ENCODE measurements around the gene ZNF85.
A peak's percentile ranks its signal among the peaks of the same experiment; 100 is the strongest.
"Not testable (repeated sequence)": the region's sequence is repeated elsewhere in the genome, so short reads cannot be mapped to it uniquely, and the experiment has no call there.

ZNF85 gene

DNA sequence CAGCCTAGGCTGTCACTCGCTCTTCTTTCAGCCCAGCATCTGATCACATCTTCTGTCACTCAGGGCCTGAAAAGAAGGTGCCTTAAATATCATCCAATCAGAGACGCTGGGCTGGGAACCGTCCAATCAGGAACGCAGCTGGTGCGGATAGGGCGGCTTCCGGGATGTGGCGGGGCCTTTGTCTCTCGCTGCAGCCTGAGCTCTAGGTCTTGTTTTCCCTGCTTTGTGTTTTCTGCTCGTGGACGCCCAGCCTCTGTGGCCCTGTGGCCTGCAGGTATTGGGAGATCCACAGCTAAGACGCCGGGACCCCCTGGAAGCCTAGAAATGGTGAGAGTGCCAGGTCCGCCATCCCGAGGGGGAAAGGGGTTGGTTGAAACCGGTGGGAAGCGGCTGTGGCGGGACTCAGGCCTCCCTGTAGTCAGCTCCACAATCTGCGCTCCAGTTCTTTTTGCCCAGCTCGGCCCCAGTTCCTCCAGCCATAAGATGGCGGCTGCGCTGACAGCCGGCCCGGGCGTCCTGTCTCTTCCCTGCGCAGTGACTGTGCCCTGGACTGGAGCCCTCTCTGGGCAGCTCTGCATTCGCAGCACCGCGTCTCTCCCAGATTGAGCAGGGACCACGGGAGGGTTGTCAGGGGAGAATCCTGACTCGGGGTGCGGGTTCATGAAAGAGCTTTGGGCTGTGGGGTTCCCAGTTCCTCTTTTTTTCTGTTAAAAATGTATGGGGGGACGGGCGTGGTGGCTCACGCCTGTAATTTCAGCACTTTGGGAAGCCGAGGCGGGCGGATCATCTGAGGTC is at the start of gene ZNF85:
TSS of gene ZNF85 (plus strand) at position 175 of the 795 bp plus-strand sequence. CDS start at position 325, 150 bp downstream.
- peak; percentile 22 for DNase-seq (ENCODE audit: low spot score)

DNA sequence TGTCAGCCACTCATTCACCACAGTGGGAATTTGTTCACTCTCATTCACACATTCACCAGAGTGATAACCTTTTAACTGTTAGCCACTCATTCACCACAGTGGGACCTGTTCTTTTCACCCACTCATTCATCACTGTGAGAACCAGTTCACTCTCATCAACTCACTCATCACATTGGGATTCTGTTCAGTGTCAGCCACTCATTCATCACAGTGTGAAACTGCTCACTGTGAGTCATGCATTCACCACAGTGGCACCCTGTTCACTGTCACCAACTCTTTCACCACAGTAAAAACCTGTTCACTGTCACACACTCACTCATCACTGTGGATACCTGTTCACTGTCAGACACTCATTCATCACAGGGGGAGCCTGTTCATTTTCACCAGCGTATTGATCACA is 43.5 kb upstream of the ZNF85 start:
- no peak for DNase-seq (ENCODE audit: low spot score)

DNA sequence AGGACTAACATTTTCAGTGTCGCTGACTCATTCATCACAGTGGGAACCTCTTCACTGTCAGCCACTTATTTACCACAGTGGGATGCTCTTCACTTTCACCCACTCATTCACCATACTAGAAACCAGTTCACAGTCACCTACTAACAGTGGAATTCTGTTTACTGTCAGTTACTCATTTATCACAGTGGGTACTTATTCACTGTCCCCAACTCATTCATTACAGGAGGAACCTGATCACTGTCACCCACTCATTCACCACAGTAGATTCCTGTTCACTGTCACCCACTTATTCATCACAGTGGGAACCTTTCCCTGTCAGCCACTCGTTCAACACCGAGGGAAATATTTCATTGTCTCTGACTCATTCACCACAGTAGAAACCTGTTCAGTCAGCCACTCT is 10.1 kb upstream of the ZNF85 start:
- DNase-seq (ENCODE audit: low spot score), result no peak

DNA sequence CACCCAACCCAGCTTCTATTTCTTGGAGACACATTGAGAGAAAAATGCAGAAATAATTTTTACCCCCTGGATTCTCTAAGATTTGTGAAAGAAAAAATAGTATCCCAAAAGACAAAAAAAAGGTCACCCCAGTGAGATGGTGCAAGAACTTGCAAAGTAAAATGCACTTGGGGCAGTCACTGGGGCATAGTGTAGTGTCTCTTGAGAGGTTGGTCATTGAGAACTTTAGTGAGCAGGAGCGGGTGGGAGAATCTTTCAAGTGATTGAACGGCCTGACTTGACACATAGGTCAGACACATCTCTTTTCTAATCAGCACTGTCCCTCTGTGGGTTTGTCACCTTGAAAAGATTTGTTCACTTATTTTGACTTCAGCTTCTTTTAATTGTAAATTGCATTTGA is 2.4 kb downstream of the ZNF85 start:
- no peak for DNase-seq (ENCODE audit: low spot score)

DNA sequence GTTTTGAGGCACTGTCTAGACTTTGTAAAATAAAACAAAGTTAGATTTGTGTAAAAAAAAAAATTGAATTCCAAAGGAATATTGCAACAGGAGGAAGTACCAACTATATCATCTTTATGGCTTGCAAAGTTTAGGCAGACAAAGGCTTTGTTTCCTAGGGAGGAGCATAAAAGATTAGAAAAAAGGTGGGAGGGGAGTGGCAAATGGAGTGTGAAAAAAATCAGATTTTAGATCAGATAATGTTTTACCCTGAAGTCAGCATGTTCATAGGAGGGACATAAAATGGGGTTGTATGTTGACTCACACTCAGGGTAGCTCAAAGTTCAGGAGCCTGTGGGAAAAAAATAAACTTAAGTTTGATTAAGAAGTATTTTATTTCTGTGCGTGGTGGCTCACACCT is 3.7 kb downstream of the ZNF85 start:
- no peak for DNase-seq (ENCODE audit: low spot score)

DNA sequence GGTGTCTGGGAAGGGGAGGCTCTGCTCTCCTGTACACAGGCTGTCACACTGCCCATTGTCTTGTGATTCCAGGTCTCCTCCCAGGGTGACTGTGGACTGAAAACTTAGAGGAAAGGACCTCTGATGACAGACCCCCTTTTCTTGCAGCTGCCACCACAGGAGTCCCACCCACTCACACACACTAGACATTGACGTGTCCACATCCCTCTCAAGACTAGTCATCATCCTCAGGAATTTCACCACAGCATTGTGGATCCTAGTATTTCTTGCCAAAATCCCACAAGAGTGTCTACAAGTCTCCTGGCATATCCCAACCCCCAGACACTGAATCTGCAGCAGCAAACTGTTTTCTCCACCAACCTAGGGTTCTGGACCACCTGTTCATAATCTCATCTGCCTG is 5.3 kb downstream of the ZNF85 start:
- no peak for DNase-seq (ENCODE audit: low spot score)

DNA sequence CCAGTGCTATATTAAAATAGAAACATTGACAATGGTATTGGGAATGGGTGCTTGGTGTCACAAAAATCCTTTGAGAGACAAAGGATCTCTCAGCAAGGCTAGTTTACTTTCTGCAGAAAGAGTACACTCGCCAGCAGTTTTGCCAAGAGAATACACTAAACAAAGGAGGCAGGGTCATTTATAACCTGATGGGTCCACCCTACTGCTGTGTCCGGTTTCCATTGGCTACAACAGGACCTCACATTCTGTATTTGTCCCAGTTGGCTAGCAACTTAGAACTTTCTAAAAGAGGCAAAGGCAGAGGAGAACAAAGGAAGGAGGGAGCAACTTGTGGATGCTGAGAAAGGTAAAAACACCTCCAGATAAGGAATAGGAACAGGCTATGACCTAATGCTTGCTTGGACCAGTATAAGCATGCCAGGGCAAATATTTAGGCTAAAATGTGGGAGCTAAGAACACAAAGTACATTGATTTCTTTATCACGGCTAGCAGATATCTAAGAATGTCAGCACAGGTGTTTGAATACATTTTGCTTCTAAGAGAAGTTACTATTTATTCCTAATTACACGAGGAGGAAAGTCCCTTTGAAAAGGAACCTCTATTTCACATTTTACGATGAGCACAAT is 13.4 kb downstream of the ZNF85 start:
- DNase-seq (ENCODE audit: low spot score), result not testable (repeated sequence)

DNA sequence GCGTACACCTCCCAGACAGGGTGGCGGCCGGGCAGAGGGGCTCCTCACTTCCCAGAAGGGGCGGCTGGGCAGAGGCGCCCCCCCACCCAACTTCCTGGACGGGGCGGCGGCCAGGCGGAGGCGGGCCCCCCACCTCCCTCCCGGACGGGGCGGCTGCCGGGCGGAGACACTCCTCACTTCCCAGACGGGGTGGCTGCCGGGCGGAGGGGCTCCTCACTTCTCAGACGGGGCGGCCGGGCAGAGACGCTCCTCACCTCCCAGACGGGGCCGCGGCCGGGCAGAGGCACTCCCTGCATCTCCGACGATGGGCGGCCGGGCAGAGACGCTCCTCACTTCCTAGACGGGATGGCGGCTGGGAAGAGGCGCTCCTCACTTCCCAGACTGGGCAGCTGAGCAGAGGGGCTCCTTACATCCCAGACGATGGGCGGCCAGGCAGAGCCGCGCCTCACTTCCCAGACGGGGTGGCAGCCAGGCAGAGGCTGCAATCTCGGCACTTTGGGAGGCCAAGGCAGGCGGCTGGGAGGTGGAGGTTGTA is 29.6 kb downstream of the ZNF85 start:
- not testable (repeated sequence) for DNase-seq (ENCODE audit: low spot score)

DNA sequence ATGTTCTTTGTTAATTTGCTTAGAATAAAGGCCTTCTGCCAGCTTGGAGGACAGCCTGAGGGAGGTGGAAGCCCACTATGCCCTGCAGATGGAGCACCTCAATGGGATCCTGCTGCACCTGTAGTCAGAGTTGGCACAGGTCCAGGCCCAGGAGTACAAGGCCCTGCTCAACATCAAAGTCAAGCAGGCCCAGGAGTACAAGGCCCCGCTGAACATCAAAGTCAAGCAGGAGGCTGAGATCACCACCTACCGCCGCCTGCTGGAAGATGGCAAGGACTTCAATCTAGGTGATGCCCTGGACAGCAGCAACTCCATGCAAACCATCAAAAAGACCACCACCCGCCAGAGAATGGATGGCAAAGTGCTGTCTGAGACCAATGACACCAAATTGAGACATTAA is 41.7 kb downstream of the ZNF85 start:
- DNase-seq (ENCODE audit: low spot score), result no peak

DNA sequence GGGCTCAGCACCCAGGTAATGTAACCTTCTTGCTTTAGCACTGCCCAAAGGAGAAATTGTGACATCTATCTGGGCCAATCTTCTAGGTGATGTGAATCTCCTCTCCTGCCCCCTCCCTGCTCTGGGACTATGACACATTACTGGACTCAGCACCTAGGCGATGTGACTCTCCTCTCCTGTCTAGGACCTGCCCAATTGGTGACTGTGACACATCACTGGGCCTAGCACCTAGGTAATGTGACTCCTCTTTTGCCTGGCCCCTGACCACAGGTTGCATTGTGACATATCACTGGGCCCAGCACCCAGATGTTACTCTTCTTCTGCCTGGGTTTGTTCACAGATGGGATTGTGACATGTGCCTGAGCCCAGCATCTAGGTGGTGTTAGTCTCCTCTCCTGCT is 45.0 kb downstream of the ZNF85 start:
- DNase-seq (ENCODE audit: low spot score), result no peak

DNA sequence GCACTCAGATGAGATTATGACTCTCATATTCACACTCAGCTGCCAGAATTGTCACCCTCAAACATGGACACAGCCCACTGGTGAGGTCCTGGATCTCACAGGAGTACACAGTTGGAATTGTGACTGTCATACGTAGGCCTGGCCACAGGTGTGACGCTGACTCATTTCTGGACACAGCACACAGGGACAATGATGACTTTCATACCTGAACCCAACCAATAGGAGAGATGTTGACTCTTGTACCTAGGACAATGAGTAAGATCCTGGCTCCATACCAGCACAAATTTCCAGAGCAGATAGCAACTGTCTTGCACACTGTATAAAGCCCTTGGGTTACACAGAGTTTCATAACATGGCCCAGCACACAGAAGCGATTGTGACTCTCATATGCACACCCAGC is 46.4 kb downstream of the ZNF85 start:
- no peak for DNase-seq (ENCODE audit: low spot score)

DNA sequence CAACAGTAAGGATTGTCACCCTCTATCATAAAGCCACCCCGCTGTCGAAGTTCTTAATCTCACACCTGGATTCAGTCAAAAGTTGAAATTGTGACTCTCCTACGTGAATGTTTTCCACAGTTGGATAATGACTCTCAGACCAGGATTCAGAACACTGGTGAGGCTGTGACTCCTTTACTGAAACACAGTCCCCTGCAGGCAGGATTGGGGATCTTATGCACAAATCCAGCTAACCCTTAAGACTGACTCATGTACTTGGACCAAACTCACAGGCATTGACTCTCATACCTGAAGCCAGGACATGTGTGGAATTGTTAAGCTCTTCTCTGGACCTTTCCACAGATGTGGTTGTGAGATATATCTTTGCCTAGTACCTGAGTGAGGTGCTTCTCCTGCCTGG is 46.8 kb downstream of the ZNF85 start:
- DNase-seq (ENCODE audit: low spot score), result no peak

DNA sequence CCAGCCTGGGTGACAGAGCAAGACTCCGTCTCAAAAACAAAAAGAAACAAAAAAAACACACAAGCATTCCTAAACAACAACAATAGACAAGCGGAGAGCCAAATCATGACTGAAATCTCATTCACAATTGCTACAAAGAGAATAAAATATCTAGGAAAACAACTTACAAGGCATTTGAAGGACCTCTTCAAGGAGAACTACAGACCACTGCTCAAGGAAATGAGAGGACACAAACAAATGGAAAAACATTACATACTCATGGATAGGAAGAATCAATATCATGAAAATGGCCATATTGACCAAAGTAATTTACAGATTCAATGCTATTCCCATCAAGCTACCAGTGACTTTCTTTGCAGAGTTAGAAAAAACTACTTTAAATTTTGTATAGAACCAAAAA is 69.7 kb downstream of the ZNF85 start:
- DNase-seq (ENCODE audit: low spot score), result not testable (repeated sequence)

DNA sequence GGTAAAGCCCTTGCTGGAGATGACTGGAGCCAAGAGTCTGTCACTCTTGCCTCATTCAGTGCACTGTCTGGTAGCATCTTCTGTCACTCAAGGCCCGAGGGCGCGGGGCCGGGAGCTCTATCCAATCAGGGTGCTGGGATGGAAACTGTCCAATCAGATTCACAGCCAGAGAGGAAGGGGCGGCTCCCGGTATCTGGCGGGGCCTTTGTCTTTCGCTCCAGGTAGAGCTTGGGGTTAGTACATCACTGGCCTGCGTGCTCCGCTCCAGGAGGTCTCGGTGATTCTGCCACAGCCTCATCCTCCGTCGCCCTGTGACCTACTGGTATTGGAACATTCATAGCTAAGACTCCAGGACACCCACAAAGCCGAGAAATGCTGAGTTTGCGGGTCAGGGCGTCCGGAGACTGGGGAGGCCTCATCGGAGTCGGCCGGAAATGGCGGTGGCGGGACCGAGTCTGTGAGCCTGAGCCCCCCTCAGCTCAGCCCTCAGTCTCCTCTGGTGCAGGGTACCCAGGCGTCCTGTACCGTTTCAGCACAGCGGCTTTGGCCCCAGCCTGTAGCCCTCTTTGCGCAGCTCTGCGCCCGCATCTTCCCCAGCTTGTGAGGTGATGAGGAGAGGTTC is 76.8 kb downstream of the ZNF85 start:
- no peak for DNase-seq (ENCODE audit: low spot score)
